ENCODE data around the gene DNAH2. TPM values are rescaled to one million over a fixed set of nuclear protein-coding genes. Genes with fewer than 3 reads are reported as not detected.

DNAH2 gene
- total RNA-seq, 4 donors from 2014 or later: 0.19 to 0.95 (median 0.65) TPM

GRCh38 chr17:7838090-7839075, 120.8 kb downstream of the DNAH2 start:
- no peak for DNase-seq (ENCODE audit: low spot score)
- no peak for ATAC-seq (ENCODE audit: low FRiP score)
- TF ChIP-seq, protein P1, sequence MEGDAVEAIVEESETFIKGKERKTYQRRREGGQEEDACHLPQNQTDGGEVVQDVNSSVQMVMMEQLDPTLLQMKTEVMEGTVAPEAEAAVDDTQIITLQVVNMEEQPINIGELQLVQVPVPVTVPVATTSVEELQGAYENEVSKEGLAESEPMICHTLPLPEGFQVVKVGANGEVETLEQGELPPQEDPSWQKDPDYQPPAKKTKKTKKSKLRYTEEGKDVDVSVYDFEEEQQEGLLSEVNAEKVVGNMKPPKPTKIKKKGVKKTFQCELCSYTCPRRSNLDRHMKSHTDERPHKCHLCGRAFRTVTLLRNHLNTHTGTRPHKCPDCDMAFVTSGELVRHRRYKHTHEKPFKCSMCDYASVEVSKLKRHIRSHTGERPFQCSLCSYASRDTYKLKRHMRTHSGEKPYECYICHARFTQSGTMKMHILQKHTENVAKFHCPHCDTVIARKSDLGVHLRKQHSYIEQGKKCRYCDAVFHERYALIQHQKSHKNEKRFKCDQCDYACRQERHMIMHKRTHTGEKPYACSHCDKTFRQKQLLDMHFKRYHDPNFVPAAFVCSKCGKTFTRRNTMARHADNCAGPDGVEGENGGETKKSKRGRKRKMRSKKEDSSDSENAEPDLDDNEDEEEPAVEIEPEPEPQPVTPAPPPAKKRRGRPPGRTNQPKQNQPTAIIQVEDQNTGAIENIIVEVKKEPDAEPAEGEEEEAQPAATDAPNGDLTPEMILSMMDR (IDR thresholded peaks at IDR 0.05): no peak

DNA sequence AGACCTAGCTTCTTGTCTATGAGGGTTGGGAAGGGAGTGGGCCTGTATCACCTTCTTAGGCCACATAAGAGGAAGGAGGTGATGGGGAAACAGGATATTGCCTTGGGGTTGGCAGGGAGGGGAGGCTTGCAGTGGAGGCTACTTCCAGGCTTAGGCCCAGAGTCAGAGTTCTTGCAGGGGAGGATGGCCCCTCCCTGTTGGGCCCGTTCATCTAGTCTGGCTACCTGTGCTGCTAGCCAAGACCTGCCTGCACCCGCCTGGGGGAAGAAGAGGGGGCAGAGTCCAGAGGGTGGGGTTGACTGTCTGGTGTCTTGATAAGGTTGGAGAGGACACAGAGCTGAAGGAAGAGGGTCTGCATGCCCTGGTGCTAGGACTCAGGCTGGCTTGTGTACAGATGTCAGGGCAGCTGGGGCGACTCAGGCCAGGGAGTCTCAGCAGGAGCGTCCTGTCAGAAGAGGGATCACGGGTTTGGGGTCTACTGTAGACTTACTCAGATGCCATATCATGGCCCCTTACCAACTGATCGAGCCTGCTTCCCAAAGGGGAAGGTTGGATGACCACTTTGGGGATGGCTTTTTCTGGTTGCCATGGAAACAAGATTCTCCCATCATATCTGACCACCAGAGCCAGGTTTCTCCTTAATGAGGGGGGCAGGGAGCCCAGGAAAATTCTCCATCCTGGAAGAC, 121.8 kb downstream of the DNAH2 start:
- DNase-seq (ENCODE audit: low spot score): no peak
- ATAC-seq (ENCODE audit: low FRiP score): no peak
- TF ChIP-seq, protein P1 (IDR thresholded peaks at IDR 0.05): no peak

DNA sequence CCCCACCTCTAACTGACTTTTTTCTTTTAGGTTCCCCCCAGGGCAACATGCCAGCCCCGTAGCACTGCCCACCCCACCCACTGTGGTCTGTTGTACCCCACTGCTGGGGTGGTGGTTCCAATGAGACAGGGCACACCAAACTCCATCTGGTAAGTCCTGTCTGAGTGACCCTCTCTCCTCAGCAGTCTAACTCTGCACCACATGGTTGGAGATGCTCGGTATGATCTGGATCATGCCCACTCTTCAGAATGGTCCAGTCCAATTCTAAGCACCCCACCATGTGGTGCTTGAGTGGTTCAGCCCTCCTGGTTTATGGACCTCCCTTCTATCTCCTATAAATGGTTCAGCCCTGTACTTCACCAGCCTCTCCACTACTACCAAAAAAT, 122.3 kb downstream of the DNAH2 start:
- TF ChIP-seq, protein P1 (IDR thresholded peaks at IDR 0.05): no peak
- ATAC-seq (ENCODE audit: low FRiP score) (no peak), DNase-seq (ENCODE audit: low spot score) (no peak)

GRCh38 chr17:7840441-7840840, 122.9 kb downstream of the DNAH2 start:
- TF ChIP-seq, protein P1 (IDR thresholded peaks at IDR 0.05): no peak
- no peak for DNase-seq (ENCODE audit: low spot score)
- no peak for ATAC-seq (ENCODE audit: low FRiP score)

DNA sequence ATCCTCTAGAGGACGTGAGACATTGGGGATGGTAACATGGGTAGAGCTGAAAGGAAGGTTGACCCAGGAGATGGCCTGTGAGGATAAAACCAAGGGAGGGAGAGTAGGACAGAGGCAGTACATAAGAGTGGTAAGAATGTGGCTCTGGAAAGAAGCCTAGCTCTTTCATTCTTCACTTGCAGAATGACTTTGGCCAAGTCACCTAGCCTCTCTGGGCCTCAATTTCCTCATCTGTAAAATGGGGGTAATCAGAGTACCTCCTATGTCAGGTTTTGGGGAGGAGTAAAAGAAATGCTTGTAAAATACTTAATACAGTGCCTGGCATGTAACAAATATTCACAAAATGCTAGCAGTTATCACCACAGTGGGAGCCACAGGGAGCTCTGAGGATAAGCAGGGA, 123.3 kb downstream of the DNAH2 start:
- ATAC-seq (ENCODE audit: low FRiP score): no peak
- TF ChIP-seq, protein P1 (IDR thresholded peaks at IDR 0.05): no peak
- DNase-seq (ENCODE audit: low spot score): no peak

GRCh38 chr17:7841396-7841914, 123.9 kb downstream of the DNAH2 start:
- DNase-seq (ENCODE audit: low spot score): peak; percentile 88
- TF ChIP-seq, protein P1 (IDR thresholded peaks at IDR 0.05): no peak
- peak; percentile 49 for ATAC-seq (ENCODE audit: low FRiP score)
